Fibroblast of pulmonary artery (primary cell): ENCODE measurements around the gene RASAL1.

Source experiments
- DNase-seq: peaks from one replicate; pipeline ENCODE4 v3.0.0-alpha.2; 2010; ENCODE audit warnings: low read depth
- H3K4me3 ChIP-seq: replicated peaks from 2 replicates; pipeline ENCODE4 v1.5.1; 2011; ENCODE audit warnings: low read depth, mild to moderate bottlenecking, control low read depth, low read length, moderate library complexity
- CTCF ChIP-seq: IDR thresholded peaks from 2 replicates; pipeline ENCODE4 v1.5.1; 2011; ENCODE audit warnings: mild to moderate bottlenecking, control low read depth, low read length, inconsistent platforms; ENCODE audit errors: missing control alignments

RASAL1 gene

GRCh38 chr12:113067987-113068935 lies 67.3 kb downstream of the RASAL1 start:
- DNase-seq = no peak
- no peak overlapping the region for H3K4me3 ChIP-seq
- no peak for TF ChIP-seq CTCF

DNA sequence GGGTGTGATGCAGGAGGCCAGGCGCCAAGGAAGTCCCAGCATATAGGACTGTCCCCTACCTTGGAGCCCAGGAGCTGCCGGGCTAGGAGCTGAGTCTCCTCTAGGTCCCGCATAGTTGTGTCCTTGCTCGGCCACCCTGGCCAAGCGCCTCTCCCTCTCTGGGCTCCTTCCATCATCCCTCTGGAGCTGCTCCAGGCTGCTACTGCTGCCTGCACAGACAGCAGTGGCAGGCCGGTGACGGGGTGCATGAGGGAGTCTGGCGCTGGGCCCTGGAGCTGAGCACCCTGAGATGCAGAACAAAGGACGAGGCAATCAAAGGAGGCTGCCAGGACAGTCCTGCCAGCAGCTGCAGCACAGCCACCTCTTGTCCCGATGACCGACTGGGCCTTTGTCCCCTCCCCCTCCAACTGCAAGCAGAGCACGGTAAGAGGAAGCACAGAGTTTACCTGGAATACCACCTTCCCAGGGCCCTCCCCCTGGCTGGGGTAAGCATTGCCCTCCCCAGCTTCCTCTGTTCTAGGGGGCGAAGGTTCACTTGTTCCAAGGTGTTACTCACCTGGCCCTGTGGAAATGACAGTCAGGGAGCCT lies 68.7 kb downstream of the RASAL1 start:
- H3K4me3 ChIP-seq = no peak overlapping the region
- TF ChIP-seq CTCF = no peak
- no peak for DNase-seq

GRCh38 chr12:113065126-113066007 lies 70.2 kb downstream of the RASAL1 start:
- peak; percentile 7 for DNase-seq
- no peak for TF ChIP-seq CTCF
- H3K4me3 ChIP-seq = no peak overlapping the region

- no peak for DNase-seq
- no peak overlapping the region for H3K4me3 ChIP-seq
- TF ChIP-seq CTCF = no peak
Observed at GRCh38 chr12:113064395-113065125, 71.0 kb downstream of the RASAL1 start.

DNA sequence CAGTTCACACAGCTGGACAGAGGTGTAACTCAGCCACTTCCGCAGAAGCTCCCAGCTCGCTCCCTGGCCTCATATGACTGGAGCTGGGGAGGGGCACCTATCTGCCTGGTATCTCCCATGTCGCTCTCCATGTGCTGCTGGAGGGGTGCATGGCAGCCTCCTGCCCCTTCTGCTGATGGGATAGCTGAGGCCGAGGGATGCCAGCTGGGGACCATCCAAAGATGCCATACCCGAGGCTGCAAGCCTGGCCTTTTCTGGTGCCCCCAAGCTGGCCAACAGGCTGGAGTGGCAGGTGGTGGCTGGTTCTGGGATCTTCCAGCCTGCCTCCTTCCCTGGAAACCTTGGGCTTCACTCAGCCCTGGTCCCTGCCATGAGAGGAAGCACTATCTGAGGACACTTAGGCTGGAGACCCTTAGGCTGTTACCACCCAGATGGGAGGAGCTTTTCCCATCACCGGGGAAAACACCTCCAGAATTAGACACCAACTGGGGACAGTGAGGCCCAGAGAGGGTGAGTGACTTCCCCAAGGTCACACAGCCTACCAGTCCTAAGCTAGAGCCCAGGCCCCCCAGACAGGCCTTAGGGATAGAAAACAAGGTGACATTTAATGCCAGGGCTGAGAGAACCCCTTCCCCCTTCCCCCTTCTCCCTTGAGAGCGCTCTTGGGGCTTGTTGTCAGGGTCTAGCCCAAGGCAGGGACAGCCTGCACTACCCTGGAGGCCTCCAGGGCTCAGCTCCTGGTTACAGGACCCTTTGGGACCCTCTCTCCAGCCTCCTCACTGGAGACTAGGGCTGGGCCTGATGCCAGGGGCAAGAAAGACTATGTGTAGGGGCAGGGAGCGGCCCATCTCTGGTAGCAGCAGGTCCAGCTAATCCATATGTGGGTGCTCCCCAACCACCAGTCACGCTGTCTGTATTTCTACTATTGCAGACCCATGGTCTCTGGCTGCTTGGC lies 71.9 kb downstream of the RASAL1 start:
- TF ChIP-seq CTCF = no peak
- no peak for DNase-seq
- H3K4me3 ChIP-seq = no peak overlapping the region
